H9 (cell line): ENCODE data around the gene TRABD. TPM values are rescaled to one million over a fixed set of nuclear protein-coding genes. Genes with fewer than 3 reads are reported as not detected.

Experiments used
- DNase-seq: peaks from one replicate; pipeline ENCODE4 v3.0.0-alpha.2; 2017
- H2AFZ ChIP-seq: one replicate; pipeline ENCODE4 v1.6.1; 2013; ENCODE audit warnings: mild to moderate bottlenecking, low read length, control low read depth, moderate library complexity
- H2AK5ac ChIP-seq: 2 replicates; pipeline ENCODE4 v1.6.1; 2013; ENCODE audit warnings: low read length, control low read depth, mixed read lengths; ENCODE audit not compliant: insufficient read length
- H2BK120ac ChIP-seq: one replicate; pipeline ENCODE4 v1.6.1; 2013; ENCODE audit warnings: low read depth, mild to moderate bottlenecking, low read length, control low read depth, inconsistent platforms; ENCODE audit not compliant: poor library complexity, severe bottlenecking
- H2BK12ac ChIP-seq: 2 replicates; pipeline ENCODE4 v1.6.1; 2013; ENCODE audit warnings: low read length, control low read depth, mixed read lengths, low read depth; ENCODE audit not compliant: insufficient read length
- H2BK15ac ChIP-seq: 2 replicates; pipeline ENCODE4 v1.6.1; 2013; ENCODE audit warnings: low read depth, low read length, control low read depth
- H2BK20ac ChIP-seq: one replicate; pipeline ENCODE4 v1.6.1; 2013; ENCODE audit warnings: low read depth, mild to moderate bottlenecking, low read length, control low read depth, inconsistent platforms; ENCODE audit not compliant: poor library complexity, severe bottlenecking
- H2BK5ac ChIP-seq: 2 replicates; pipeline ENCODE4 v1.6.1; 2013; ENCODE audit warnings: low read length, control low read depth, mixed read lengths; ENCODE audit not compliant: insufficient read length
- H3K14ac ChIP-seq: 2 replicates; pipeline ENCODE4 v1.6.1; 2013; ENCODE audit warnings: low read length, control low read depth; ENCODE audit not compliant: insufficient read depth
- H3K18ac ChIP-seq: 2 replicates; pipeline ENCODE4 v1.6.1; 2013; ENCODE audit warnings: low read depth, mild to moderate bottlenecking, mixed read lengths, low read length, control low read depth; ENCODE audit not compliant: insufficient read length
- H3K23ac ChIP-seq: 2 replicates; pipeline ENCODE4 v1.6.1; 2013; ENCODE audit warnings: low read length, control low read depth, mixed read lengths, low read depth; ENCODE audit not compliant: insufficient read length
- H3K23me2 ChIP-seq: 2 replicates; pipeline ENCODE4 v1.6.1; 2013; ENCODE audit warnings: low read depth, mild to moderate bottlenecking, mixed read lengths, low read length, control low read depth; ENCODE audit not compliant: insufficient read length, poor library complexity, severe bottlenecking
- H3K27ac ChIP-seq: 2 replicates; pipeline ENCODE4 v1.5.1; 2013; ENCODE audit warnings: low read length, control low read depth, mixed read lengths, low read depth; ENCODE audit not compliant: insufficient read length
- H3K27me3 ChIP-seq: 2 replicates; pipeline ENCODE4 v1.6.1; 2013; ENCODE audit warnings: low read length, control low read depth, inconsistent platforms; ENCODE audit not compliant: insufficient read depth
- H3K4ac ChIP-seq: 2 replicates; pipeline ENCODE4 v1.6.1; 2013; ENCODE audit warnings: low read depth, mild to moderate bottlenecking, control low read depth, inconsistent platforms, low read length, moderate library complexity
- H3K4me1 ChIP-seq: 2 replicates; pipeline ENCODE4 v1.6.1; 2013; ENCODE audit warnings: low read length, control low read depth, inconsistent platforms; ENCODE audit not compliant: insufficient read depth
- H3K4me2 ChIP-seq: 2 replicates; pipeline ENCODE4 v1.6.1; 2013; ENCODE audit warnings: low read length, control low read depth, mixed read lengths; ENCODE audit not compliant: insufficient read length, insufficient read depth
- H3K56ac ChIP-seq: 2 replicates; pipeline ENCODE4 v1.6.1; 2013; ENCODE audit warnings: low read depth, mild to moderate bottlenecking, mixed read lengths, low read length, control low read depth; ENCODE audit not compliant: insufficient read length
- H3K79me1 ChIP-seq: 2 replicates; pipeline ENCODE4 v1.6.1; 2013; ENCODE audit warnings: low read depth, mild to moderate bottlenecking, moderate library complexity, low read length, control low read depth, inconsistent platforms; ENCODE audit not compliant: insufficient read depth, poor library complexity, severe bottlenecking
- H3K79me2 ChIP-seq: 2 replicates; pipeline ENCODE4 v1.6.1; 2013; ENCODE audit warnings: low read length, control low read depth, inconsistent platforms; ENCODE audit not compliant: insufficient read depth
- H3K9ac ChIP-seq: 2 replicates; pipeline ENCODE4 v1.6.1; 2013; ENCODE audit warnings: low read length, control low read depth, mixed read lengths; ENCODE audit not compliant: insufficient read length; ENCODE audit errors: extremely low read depth
- H3K9me3 ChIP-seq: one replicate; pipeline ENCODE4 v1.6.1; 2013; ENCODE audit warnings: low read depth, low read length, inconsistent platforms; ENCODE audit not compliant: control insufficient read depth
- H3T11ph ChIP-seq: one replicate; pipeline ENCODE4 v1.6.1; 2013; ENCODE audit warnings: mild to moderate bottlenecking, low read length, control low read depth, inconsistent platforms
- H4K20me1 ChIP-seq: one replicate; pipeline ENCODE4 v1.6.1; 2013; ENCODE audit not compliant: control insufficient read depth, insufficient read length, insufficient read depth
- H4K5ac ChIP-seq: 2 replicates; pipeline ENCODE4 v1.6.1; 2013; ENCODE audit warnings: low read depth, mild to moderate bottlenecking, mixed read lengths, low read length, control low read depth; ENCODE audit not compliant: insufficient read length
- H4K8ac ChIP-seq: replicated peaks from 2 replicates; pipeline ENCODE4 v1.6.1; 2013; ENCODE audit warnings: low read length, control low read depth, mixed read lengths, low read depth; ENCODE audit not compliant: insufficient read length
- H4K91ac ChIP-seq: 2 replicates; pipeline ENCODE4 v1.6.1; 2013; ENCODE audit warnings: low read depth, mild to moderate bottlenecking, moderate library complexity, mixed read lengths, low read length, control low read depth; ENCODE audit not compliant: insufficient read length
- H3K27ac Mint-ChIP-seq, 3 experiments: 2 replicates in 2 of 3; 3 replicates in 1 of 3; pipeline ENCODE4 v1.8.0; 2020 to 2021; ENCODE audit warnings: mixed read lengths in 3 of 3, mild to moderate bottlenecking in 1 of 3, moderate library complexity in 1 of 3
- H3K27me3 Mint-ChIP-seq: 2 replicates; pipeline ENCODE4 v1.8.0; 2021; ENCODE audit warnings: low read depth, mild to moderate bottlenecking, moderate library complexity, mixed read lengths
- H3K36me3 Mint-ChIP-seq, 3 experiments: 2 replicates in 2 of 3; 3 replicates in 1 of 3; pipeline ENCODE4 v1.8.0; 2020 to 2021; ENCODE audit warnings: low read depth in 3 of 3, mixed read lengths in 3 of 3; ENCODE audit not compliant: insufficient read depth in 1 of 3
- H3K4me1 Mint-ChIP-seq, 2 experiments: 2 replicates each; pipeline ENCODE4 v1.8.0; 2020; ENCODE audit warnings: mixed read lengths in 2 of 2
- H3K4me3 Mint-ChIP-seq, 2 experiments: 2 replicates in 1 of 2; 3 replicates in 1 of 2; pipeline ENCODE4 v1.8.0; 2020 to 2021; ENCODE audit warnings: mild to moderate bottlenecking in 2 of 2, mixed read lengths in 2 of 2, moderate library complexity in 1 of 2
- H3K9me3 Mint-ChIP-seq, 2 experiments: 2 replicates in 1 of 2; 3 replicates in 1 of 2; pipeline ENCODE4 v1.8.0; 2020; ENCODE audit warnings: mild to moderate bottlenecking in 2 of 2, mixed read lengths in 2 of 2, moderate library complexity in 1 of 2
- CTCF ChIP-seq: fragments of 200-600 bp; sonication (generic); conservative IDR thresholded peaks from 3 replicates; pipeline ENCODE4 v1.8.0; 2021; ENCODE audit warnings: antibody characterized with exemption, mild to moderate bottlenecking
- WGBS: extraction: QIAGEN DNeasy Blood & Tissue Kit; methylation state at CpG from one replicate; pipeline ENCODE4 v1.1.7; 2013; ENCODE audit warnings: missing lambda C conversion rate, low lambda C conversion rate, mixed read lengths; ENCODE audit not compliant: insufficient read length; ENCODE audit errors: extremely low coverage; 5-methylcytosine and 5-hydroxymethylcytosine counted together
- total RNA-seq: library from RNA; stranded (reverse); gene quantifications from 2 replicates; pipeline ENCODE4 v1.2.1, GENCODE V29; 2021

The TRABD gene
- total RNA-seq, 1 experiment from 2014 or later, result 47.8 TPM

GRCh38 chr22:50139843-50140415 is 45.8 kb upstream of the TRABD start:
- Histone ChIP-seq H2BK120ac (no peak overlapping the region), H2AFZ (no peak overlapping the region), H3K4me2 (no peak overlapping the region), H3K14ac (no peak overlapping the region), H2BK15ac (no peak overlapping the region), H3K27ac (no peak overlapping the region), H4K8ac (no peak overlapping the region), H3K4me1 (no peaks in the 10 kb centered on the region), H3K9me3 (no peaks in the 10 kb centered on the region), H4K91ac (no peak overlapping the region), H3K23me2 (no peaks in the 10 kb centered on the region), H3K23ac (no peak overlapping the region), H2BK5ac (no peak overlapping the region), H4K5ac (no peak overlapping the region), H3K79me1 (no peaks in the 10 kb centered on the region), H3T11ph (no peak overlapping the region), H3K18ac (no peak overlapping the region), H4K20me1 (no peaks in the 10 kb centered on the region), H3K4ac (no peak overlapping the region), H3K56ac (no peak overlapping the region), H2AK5ac (no peak overlapping the region), H3K79me2 (no peaks in the 10 kb centered on the region), H3K27me3 (no peaks in the 10 kb centered on the region), H3K9ac (no peak overlapping the region), H2BK12ac (no peak overlapping the region), H2BK20ac (no peak overlapping the region)
- DNase-seq, result no peak
- TF ChIP-seq CTCF, result no peak
- no peaks in the 10 kb centered on the region for H3K36me3 Mint-ChIP-seq
- peaks cover 0 to 3% of the 10 kb centered on the region in 2 experiments; a peak in 1 of 5 replicates for H3K9me3 Mint-ChIP-seq
- H3K27me3 Mint-ChIP-seq, result peaks cover 18% of the 10 kb centered on the region
- no peak overlapping the region for H3K27ac Mint-ChIP-seq
- no peak overlapping the region for H3K4me3 Mint-ChIP-seq
- peaks cover 2 to 3% of the 10 kb centered on the region in 2 experiments for H3K4me1 Mint-ChIP-seq
- no CpG with 5 or more reads among the region's 15 CpGs for WGBS
